Endodermal cell (in vitro differentiated cells): Measurements from ENCODE around the gene CCDC54. TPM values are rescaled to one million over a fixed set of nuclear protein-coding genes. Genes with fewer than 3 reads are reported as not detected.
"Not testable (repeated sequence)": the region's sequence is repeated elsewhere in the genome, so short reads cannot be mapped to it uniquely, and the experiment has no call there.

ENCODE experiments used
- DNase-seq: peaks from one replicate; pipeline ENCODE4 v3.0.0-alpha.2; 2017
- H3K27ac ChIP-seq: 2 replicates; pipeline ENCODE4 v1.5.1; 2013; ENCODE audit warnings: mild to moderate bottlenecking, low read depth, low read length, moderate library complexity
- H3K27me3 ChIP-seq: 2 replicates; pipeline ENCODE4 v1.6.1; 2013; ENCODE audit warnings: mild to moderate bottlenecking, low read length, moderate library complexity; ENCODE audit not compliant: insufficient read depth, control insufficient read depth, poor library complexity, severe bottlenecking
- H3K36me3 ChIP-seq: 2 replicates; pipeline ENCODE4 v1.7.0; 2013; ENCODE audit warnings: mild to moderate bottlenecking, low read length, moderate library complexity; ENCODE audit not compliant: control insufficient read depth, insufficient read depth
- H3K4me1 ChIP-seq: one replicate; pipeline ENCODE4 v1.7.0; 2013; ENCODE audit warnings: low read length; ENCODE audit not compliant: control insufficient read depth, insufficient read depth
- H3K4me3 ChIP-seq: 2 replicates; pipeline ENCODE4 v1.5.1; 2013; ENCODE audit warnings: mild to moderate bottlenecking, low read length, moderate library complexity
- H3K9ac ChIP-seq: 2 replicates; pipeline ENCODE4 v1.6.1; 2013; ENCODE audit warnings: mild to moderate bottlenecking, low read length, moderate library complexity; ENCODE audit not compliant: poor library complexity, severe bottlenecking; ENCODE audit errors: extremely low read depth
- H3K9me3 ChIP-seq: 2 replicates; pipeline ENCODE4 v1.6.1; 2013; ENCODE audit warnings: mild to moderate bottlenecking, low read length, moderate library complexity; ENCODE audit not compliant: control insufficient read depth
- H3K27ac Mint-ChIP-seq: 2 replicates; pipeline ENCODE4 v1.8.0; 2020; ENCODE audit warnings: mixed read lengths
- H3K27me3 Mint-ChIP-seq: 2 replicates; pipeline ENCODE4 v1.8.0; 2021; ENCODE audit warnings: mild to moderate bottlenecking, mixed read lengths; ENCODE audit not compliant: insufficient read depth
- H3K36me3 Mint-ChIP-seq: 2 replicates; pipeline ENCODE4 v1.8.0; 2020; ENCODE audit warnings: low read depth, mixed read lengths
- H3K4me1 Mint-ChIP-seq: 2 replicates; pipeline ENCODE4 v1.8.0; 2020; ENCODE audit warnings: mixed read lengths
- H3K4me3 Mint-ChIP-seq: 2 replicates; pipeline ENCODE4 v1.8.0; 2020; ENCODE audit warnings: mild to moderate bottlenecking, moderate library complexity, mixed read lengths
- H3K9me3 Mint-ChIP-seq: 2 replicates; pipeline ENCODE4 v1.8.0; 2020; ENCODE audit warnings: mild to moderate bottlenecking, mixed read lengths
- WGBS, 2 experiments: methylation state at CpG; one replicate each; pipeline versions ENCODE4 v1.1.5 to v1.1.7; 2013; ENCODE audit warnings: missing lambda C conversion rate in 2 of 2, mixed read lengths in 1 of 2; ENCODE audit not compliant: insufficient coverage in 1 of 2, insufficient read length in 1 of 2; 5-methylcytosine and 5-hydroxymethylcytosine counted together
- long read RNA-seq, 4 experiments: library from polyadenylated mRNA in 2 of 4; library from RNA in 1 of 4; library from capped mRNA in 1 of 4; stranded (forward) in 3 of 4; unstranded in 1 of 4; transcript quantifications; one replicate each; pipeline ENCODE4 v2.0.0, GENCODE V29; 2020 to 2021; ENCODE audit warnings: inconsistent platforms in 1 of 4
- polyA plus RNA-seq, 2 experiments: library from polyadenylated mRNA; stranded (reverse); fragments of 50-300 nt; gene quantifications; one replicate each; pipeline ENCODE4 v1.2.3, GENCODE V29; 2013
- total RNA-seq, 2 donors: library from RNA; stranded (reverse); fragmentation: NEBNext Ultra II Directional in 1 of 2; extraction: Animal tissue kit (Norgen Biotek cat#: 25700) in 1 of 2; gene quantifications; 2 replicates in 1 of 2; 3 replicates in 1 of 2; pipeline ENCODE4 v1.2.1, GENCODE V29; 2021
- TF ChIP-seq, protein P1 (sequence below): fragments of 200-600 bp; sonication (generic); conservative IDR thresholded peaks from 2 replicates; pipeline ENCODE4 v1.5.0; 2021; ENCODE audit warnings: antibody characterized with exemption, mild to moderate bottlenecking

Gene CCDC54
- not detected for total RNA-seq
- polyA plus RNA-seq (2013, experiment 1 of 2), result not detected
- not detected for polyA plus RNA-seq (2013, experiment 2 of 2)
- long read RNA-seq, experiment 1, result 0 reads
- long read RNA-seq, experiment 2, result 0 reads
- long read RNA-seq, experiment 3, result 0 reads
- long read RNA-seq, experiment 4, result 0 reads

DNA sequence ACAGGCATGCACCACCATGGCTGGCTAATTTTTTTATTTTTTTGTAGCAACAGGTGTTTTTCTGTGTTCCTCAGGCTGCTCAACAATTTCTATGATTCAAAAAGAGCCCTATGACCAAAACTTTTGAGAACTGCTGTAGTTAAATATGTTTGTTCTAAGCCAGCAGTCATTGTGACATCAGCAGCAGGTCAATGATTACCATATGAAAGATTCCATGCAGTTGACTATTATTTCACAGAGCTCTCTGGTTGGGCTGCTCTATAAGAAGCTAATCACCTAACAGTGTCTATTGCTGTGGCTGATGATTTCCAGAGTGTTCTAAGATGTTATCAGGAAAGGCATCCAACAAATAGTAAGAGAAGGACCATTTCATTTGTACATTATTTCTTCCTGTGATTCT lies at the start of gene CCDC54:
Gene CCDC54 (plus strand): TSS at position 289 of the 400 bp plus-strand sequence. CDS start 149 bp downstream, outside the sequence.
- Mint-ChIP-seq H3K36me3 (no peaks in the 10 kb centered on the region), H3K4me3 (no peak within 1 kb of the TSS)
- TF ChIP-seq, protein P1, sequence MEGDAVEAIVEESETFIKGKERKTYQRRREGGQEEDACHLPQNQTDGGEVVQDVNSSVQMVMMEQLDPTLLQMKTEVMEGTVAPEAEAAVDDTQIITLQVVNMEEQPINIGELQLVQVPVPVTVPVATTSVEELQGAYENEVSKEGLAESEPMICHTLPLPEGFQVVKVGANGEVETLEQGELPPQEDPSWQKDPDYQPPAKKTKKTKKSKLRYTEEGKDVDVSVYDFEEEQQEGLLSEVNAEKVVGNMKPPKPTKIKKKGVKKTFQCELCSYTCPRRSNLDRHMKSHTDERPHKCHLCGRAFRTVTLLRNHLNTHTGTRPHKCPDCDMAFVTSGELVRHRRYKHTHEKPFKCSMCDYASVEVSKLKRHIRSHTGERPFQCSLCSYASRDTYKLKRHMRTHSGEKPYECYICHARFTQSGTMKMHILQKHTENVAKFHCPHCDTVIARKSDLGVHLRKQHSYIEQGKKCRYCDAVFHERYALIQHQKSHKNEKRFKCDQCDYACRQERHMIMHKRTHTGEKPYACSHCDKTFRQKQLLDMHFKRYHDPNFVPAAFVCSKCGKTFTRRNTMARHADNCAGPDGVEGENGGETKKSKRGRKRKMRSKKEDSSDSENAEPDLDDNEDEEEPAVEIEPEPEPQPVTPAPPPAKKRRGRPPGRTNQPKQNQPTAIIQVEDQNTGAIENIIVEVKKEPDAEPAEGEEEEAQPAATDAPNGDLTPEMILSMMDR, result no peak

GRCh38 chr3:107328069-107328468 lies 49.2 kb upstream of the CCDC54 start:
- no peak overlapping the region for H3K4me3 Mint-ChIP-seq
- H3K9me3 Mint-ChIP-seq, result peaks cover 4% of the 10 kb centered on the region
- Histone ChIP-seq H3K4me1 (no peaks in the 10 kb centered on the region), H3K36me3 (no peaks in the 10 kb centered on the region), H3K27ac (no peak overlapping the region), H3K4me3 (no peak overlapping the region), H3K9me3 (no peaks in the 10 kb centered on the region), H3K9ac (no peak overlapping the region), H3K27me3 (no peaks in the 10 kb centered on the region)
- TF ChIP-seq, protein P1, result no peak
- H3K27ac Mint-ChIP-seq, result no peak overlapping the region
- WGBS, 2 experiments, result 80 to 88% methylated on average over 1 to 2 of the region's 2 CpGs
- no peak for DNase-seq
- H3K27me3 Mint-ChIP-seq, result no peaks in the 10 kb centered on the region
- peaks cover 3% of the 10 kb centered on the region for H3K4me1 Mint-ChIP-seq
- no peaks in the 10 kb centered on the region for H3K36me3 Mint-ChIP-seq

More for the DNA sequence above, at the start of gene CCDC54:
- DNase-seq, result no peak
- H3K27me3 Mint-ChIP-seq, result no peaks in the 10 kb centered on the region
- H3K9me3 Mint-ChIP-seq, result no peaks in the 10 kb centered on the region
- peaks cover 8% of the 10 kb centered on the region for H3K4me1 Mint-ChIP-seq
- H3K9me3 ChIP-seq, result no peaks in the 10 kb centered on the region
- no peak within 1 kb of the TSS for H3K27ac Mint-ChIP-seq
- H3K4me1 ChIP-seq, result no peaks in the 10 kb centered on the region
- H3K27ac ChIP-seq, result no peak within 1 kb of the TSS
- no peak within 1 kb of the TSS for H3K9ac ChIP-seq
- no peaks in the 10 kb centered on the region for H3K36me3 ChIP-seq
- no peaks in the 10 kb centered on the region for H3K27me3 ChIP-seq
- no peak within 1 kb of the TSS for H3K4me3 ChIP-seq

DNA sequence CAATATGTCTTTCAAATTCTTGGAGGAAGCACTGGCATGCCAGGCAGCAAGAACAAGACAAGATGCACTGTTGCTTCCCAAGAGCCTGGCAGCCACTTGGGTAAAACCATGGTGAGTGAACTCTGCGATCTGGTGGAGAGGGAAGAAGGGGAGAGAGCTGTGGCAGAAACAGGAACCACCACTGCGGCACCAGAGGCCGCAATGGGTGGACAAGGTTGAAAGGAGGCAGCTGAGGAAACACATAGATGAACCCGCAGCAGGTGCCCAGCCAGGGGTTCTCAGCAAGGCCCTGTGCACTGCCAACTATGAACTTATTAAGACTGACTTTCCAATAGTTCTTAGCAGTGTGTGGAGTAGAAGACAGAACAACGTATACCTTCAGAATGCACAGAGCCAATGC lies 48.2 kb upstream of the CCDC54 start:
- Histone ChIP-seq H3K27me3 (no peaks in the 10 kb centered on the region), H3K27ac (no peak overlapping the region), H3K9me3 (no peaks in the 10 kb centered on the region), H3K9ac (no peak overlapping the region), H3K4me3 (no peak overlapping the region), H3K4me1 (no peaks in the 10 kb centered on the region), H3K36me3 (no peaks in the 10 kb centered on the region)
- Mint-ChIP-seq H3K36me3 (no peaks in the 10 kb centered on the region), H3K27me3 (no peaks in the 10 kb centered on the region), H3K4me3 (no peak overlapping the region), H3K27ac (no peak overlapping the region), H3K4me1 (peaks cover 3% of the 10 kb centered on the region), H3K9me3 (peaks cover 13% of the 10 kb centered on the region)
- no peak for DNase-seq
- TF ChIP-seq, protein P1, result no peak
- WGBS, 2 experiments, result 91 to 96% methylated on average over 4 to 5 of the region's 5 CpGs

- 75 to 96% methylated on average over 2 to 3 of the region's 3 CpGs for WGBS, 2 experiments
- H3K27ac Mint-ChIP-seq, H3K27ac ChIP-seq, H3K9ac ChIP-seq, H3K27me3 ChIP-seq, H3K36me3 ChIP-seq, H3K4me3 Mint-ChIP-seq, H3K36me3 Mint-ChIP-seq, H3K4me1 ChIP-seq, H3K4me3 ChIP-seq, H3K27me3 Mint-ChIP-seq, H3K9me3 ChIP-seq, DNase-seq, H3K4me1 Mint-ChIP-seq: not testable (repeated sequence)
- H3K9me3 Mint-ChIP-seq, result peaks cover 19% of the 10 kb centered on the region
These were observed 37.5 kb upstream of the CCDC54 start for GRCh38 chr3:107339690-107340089.
